H1 (cell line): Measurements from ENCODE around the gene TMIGD1. TPM values are rescaled to one million over a fixed set of nuclear protein-coding genes. Genes with fewer than 3 reads are reported as not detected.

ENCODE experiments used
- CTCF ChIA-PET: fragments of 300-600 bp; sonication (Branson Sonifier 250); formaldehyde crosslinking; loops from one replicate; lab custom pipeline; 2021; ENCODE audit not compliant: partially characterized antibody; lab: Charles Lee
- POLR2A ChIA-PET: fragments of 300-600 bp; sonication (Branson Sonifier 250); formaldehyde crosslinking; loops from one replicate; lab custom pipeline; 2021; ENCODE audit warnings: inconsistent platforms; ENCODE audit not compliant: partially characterized antibody; lab: Charles Lee
- DNase-seq, 2 experiments: peaks; one replicate each; pipeline versions ENCODE4 v3.0.0 to v3.0.0-alpha.2; 2010 to 2022; ENCODE audit warnings: low spot score in 2 of 2, low read depth in 1 of 2, mixed read lengths in 1 of 2
- FAIRE-seq: peaks from 2 replicates; lab custom pipeline; 2011; peaks lifted over from hg19 to GRCh38; lab: Jason Lieb, UNC
- H2AFZ ChIP-seq: 2 replicates; pipeline ENCODE4 v1.8.1; 2012; ENCODE audit warnings: low read length, inconsistent platforms
- H2AK5ac ChIP-seq: 2 replicates; pipeline ENCODE4 v1.6.1; 2013; ENCODE audit warnings: low read depth, low read length
- H2BK120ac ChIP-seq: replicated peaks from 2 replicates; pipeline ENCODE3; 2013; ENCODE audit warnings: low read depth, low read length, inconsistent platforms
- H2BK12ac ChIP-seq: 2 replicates; pipeline ENCODE4 v1.6.1; 2013; ENCODE audit warnings: low read depth, low read length
- H2BK15ac ChIP-seq: 2 replicates; pipeline ENCODE4 v1.6.1; 2013; ENCODE audit warnings: low read length
- H2BK20ac ChIP-seq: 2 replicates; pipeline ENCODE4 v1.6.1; 2013; ENCODE audit warnings: low read length
- H2BK5ac ChIP-seq: 2 replicates; pipeline ENCODE4 v1.6.1; 2013; ENCODE audit warnings: low read depth, low read length
- H3K14ac ChIP-seq: 2 replicates; pipeline ENCODE4 v1.6.1; 2013; ENCODE audit warnings: inconsistent platforms; ENCODE audit not compliant: insufficient read length
- H3K18ac ChIP-seq: 2 replicates; pipeline ENCODE4 v1.6.1; 2013; ENCODE audit warnings: low read length; ENCODE audit errors: extremely low read depth
- H3K23ac ChIP-seq: 2 replicates; pipeline ENCODE4 v1.6.1; 2013; ENCODE audit warnings: inconsistent platforms; ENCODE audit not compliant: insufficient read length
- H3K23me2 ChIP-seq: 2 replicates; pipeline ENCODE4 v1.6.1; 2013; ENCODE audit warnings: low read depth, low read length
- H3K27ac ChIP-seq: 2 replicates; pipeline ENCODE4 v1.6.1; 2011; ENCODE audit warnings: low read depth, low read length, inconsistent platforms
- H3K27me3 ChIP-seq, 4 experiments: replicated peaks in 1 of 4; 1 replicate in 1 of 4; 2 replicates in 3 of 4; pipeline versions ENCODE4 v1.6.1 to v1.8.1; 2011 to 2013; ENCODE audit warnings: low read length in 3 of 4, mild to moderate bottlenecking in 3 of 4, inconsistent platforms in 2 of 4, mixed read lengths in 2 of 4, moderate library complexity in 1 of 4; ENCODE audit not compliant: control insufficient read depth in 3 of 4, insufficient read depth in 3 of 4; ENCODE audit errors: extremely low read depth in 1 of 4
- H3K36me3 ChIP-seq, 4 experiments: 2 replicates each; pipeline versions ENCODE4 v1.6.1 to v1.8.1; 2011 to 2013; ENCODE audit warnings: mild to moderate bottlenecking in 4 of 4, low read length in 3 of 4, moderate library complexity in 2 of 4, control low read depth in 1 of 4, inconsistent platforms in 1 of 4; ENCODE audit not compliant: insufficient read depth in 4 of 4, control insufficient read depth in 2 of 4
- H3K4ac ChIP-seq: replicated peaks from 2 replicates; pipeline ENCODE3; 2013; ENCODE audit warnings: low read length, low read depth, mixed read lengths, inconsistent platforms; ENCODE audit not compliant: insufficient read length
- H3K4me1 ChIP-seq, 4 experiments: replicated peaks in 1 of 4; 1 replicate in 1 of 4; 2 replicates in 3 of 4; pipeline versions ENCODE4 v1.6.1 to v1.8.1; 2011 to 2013; ENCODE audit warnings: low read length in 3 of 4, inconsistent platforms in 2 of 4, mixed read lengths in 1 of 4; ENCODE audit not compliant: insufficient read depth in 4 of 4, control insufficient read depth in 3 of 4
- H3K4me2 ChIP-seq, 2 experiments: 2 replicates each; pipeline versions ENCODE4 v1.6.1 to v1.8.1; 2011 to 2013; ENCODE audit warnings: low read depth in 2 of 2, low read length in 2 of 2, control low read depth in 1 of 2, inconsistent platforms in 1 of 2, mild to moderate bottlenecking in 1 of 2; ENCODE audit not compliant: insufficient read depth in 1 of 2
- H3K4me3 ChIP-seq, 4 experiments: fragments of 200-600, 300-600 bp in 1 of 4; sonication (generic), shearing (Covaris generic), sonication (Bioruptor Twin) in 1 of 4; 2 replicates each; pipeline versions ENCODE4 v1.5.1 to v1.8.1; 2011 to 2016; ENCODE audit warnings: low read length in 4 of 4, low read depth in 3 of 4, control low read depth in 2 of 4, inconsistent platforms in 2 of 4, mild to moderate bottlenecking in 2 of 4, mixed read lengths in 1 of 4, moderate library complexity in 1 of 4; ENCODE audit not compliant: insufficient read depth in 2 of 4; ENCODE audit errors: extremely low read depth in 1 of 4
- H3K56ac ChIP-seq: replicated peaks from 2 replicates; pipeline ENCODE3; 2013; ENCODE audit warnings: low read depth, mild to moderate bottlenecking, mixed read lengths, low read length, inconsistent platforms; ENCODE audit not compliant: insufficient read length
- H3K79me1 ChIP-seq: 2 replicates; pipeline ENCODE4 v1.6.1; 2013; ENCODE audit warnings: low read depth, low read length, control low read depth
- H3K79me2 ChIP-seq, 2 experiments: 2 replicates each; pipeline versions ENCODE4 v1.6.1 to v1.8.1; 2012 to 2013; ENCODE audit warnings: low read length in 2 of 2, mild to moderate bottlenecking in 2 of 2, inconsistent platforms in 1 of 2; ENCODE audit not compliant: insufficient read depth in 2 of 2, control insufficient read depth in 1 of 2
- H3K9ac ChIP-seq, 4 experiments: replicated peaks in 1 of 4; 1 replicate in 1 of 4; 2 replicates in 3 of 4; pipeline versions ENCODE4 v1.6.1 to v1.8.1; 2011 to 2013; ENCODE audit warnings: low read depth in 3 of 4, low read length in 3 of 4, control low read depth in 2 of 4, mild to moderate bottlenecking in 2 of 4, moderate library complexity in 2 of 4, inconsistent platforms in 1 of 4; ENCODE audit errors: extremely low read depth in 1 of 4
- H3K9me3 ChIP-seq, 2 experiments: 2 replicates each; pipeline versions ENCODE4 v1.6.1 to v1.8.1; 2012 to 2013; ENCODE audit warnings: mild to moderate bottlenecking in 2 of 2, moderate library complexity in 2 of 2, control low read depth in 1 of 2, inconsistent platforms in 1 of 2, low read depth in 1 of 2, low read length in 1 of 2, mixed read lengths in 1 of 2; ENCODE audit not compliant: insufficient read depth in 2 of 2
- H4K20me1 ChIP-seq, 2 experiments: replicated peaks in 1 of 2; 2 replicates each; pipeline versions ENCODE3 to v1.8.1; 2011 to 2013; ENCODE audit warnings: inconsistent platforms in 2 of 2, low read length in 2 of 2, mild to moderate bottlenecking in 1 of 2; ENCODE audit not compliant: insufficient read depth in 2 of 2, control insufficient read depth in 1 of 2
- H4K5ac ChIP-seq: 2 replicates; pipeline ENCODE4 v1.6.1; 2013; ENCODE audit warnings: low read length, low read depth, mixed read lengths, inconsistent platforms; ENCODE audit not compliant: insufficient read length
- H4K8ac ChIP-seq: 2 replicates; pipeline ENCODE4 v1.8.0; 2013; ENCODE audit warnings: mild to moderate bottlenecking, moderate library complexity, low read length, inconsistent platforms; ENCODE audit not compliant: insufficient read depth; ENCODE audit errors: extremely low read depth
- H4K91ac ChIP-seq: replicated peaks from 2 replicates; pipeline ENCODE3; 2013; ENCODE audit warnings: low read length, mixed read lengths, inconsistent platforms; ENCODE audit not compliant: insufficient read length
- CHD2 ChIP-seq: IDR thresholded peaks from 2 replicates; pipeline ENCODE4 v1.6.1; 2012; ENCODE audit warnings: low read length, improper control_type of control experiment
- EGR1 ChIP-seq: IDR thresholded peaks from 2 replicates; pipeline ENCODE4 v1.6.1; 2011; ENCODE audit warnings: low read depth, low read length, borderline replicate concordance
- GTF2F1 ChIP-seq: IDR thresholded peaks from 2 replicates; pipeline ENCODE4 v1.6.1; 2012; ENCODE audit warnings: low read depth, low read length, improper control_type of control experiment, borderline replicate concordance
- KDM5A ChIP-seq: fragments of 200-600 bp; IDR thresholded peaks from 2 replicates; pipeline ENCODE4 v1.7.1; 2012; ENCODE audit warnings: mild to moderate bottlenecking, low read length, inconsistent platforms, mixed read lengths
- POLR2A ChIP-seq, 2 experiments: IDR thresholded peaks; 1 replicate in 1 of 2; 2 replicates in 1 of 2; pipeline ENCODE4 v1.6.1; 2011; ENCODE audit warnings: low read depth in 2 of 2, low read length in 2 of 2, mild to moderate bottlenecking in 2 of 2; ENCODE audit errors: control extremely low read depth in 1 of 2
- SP1 ChIP-seq: IDR thresholded peaks from 2 replicates; pipeline ENCODE4 v1.6.1; 2011; ENCODE audit warnings: low read depth, low read length
- YY1 ChIP-seq: IDR thresholded peaks from 2 replicates; pipeline ENCODE4 v1.6.1; 2011; ENCODE audit warnings: low read depth, mild to moderate bottlenecking, low read length
- WGBS, 2 experiments: shearing (Covaris generic) in 1 of 2; methylation state at CpG; one replicate each; pipeline versions ENCODE4 v1.1.6 to v1.1.7; 2013 to 2015; ENCODE audit warnings: low lambda C conversion rate in 2 of 2, mixed read lengths in 2 of 2, inconsistent platforms in 1 of 2, low coverage in 1 of 2, missing lambda C conversion rate in 1 of 2; ENCODE audit not compliant: insufficient replicate concordance in 2 of 2, insufficient coverage in 1 of 2, insufficient read length in 1 of 2; ENCODE audit errors: extremely low coverage in 1 of 2, missing lambda C conversion rate in 1 of 2; 5-methylcytosine and 5-hydroxymethylcytosine counted together
- polyA plus RNA-seq, 7 experiments: library from polyadenylated mRNA; depleted of rRNA in 3 of 7; stranded (reverse) in 5 of 7; unstranded in 2 of 7; fragments of >200 nt in 5 of 7; fragments of 200-250 nt in 2 of 7; gene quantifications; 1 replicate in 5 of 7; 2 replicates in 1 of 7; 4 replicates in 1 of 7; pipeline versions ENCODE4 v1.2.1 to v1.2.3, GENCODE V29; 2011 to 2013; ENCODE audit warnings: missing spikeins in 2 of 7, mixed read lengths in 2 of 7
- total RNA-seq: library from RNA; stranded (reverse); fragmentation: NEBNext Ultra II Directional; extraction: Animal tissue kit (Norgen Biotek cat#: 25700); gene quantifications from 2 replicates; pipeline ENCODE4 v1.2.1, GENCODE V29; 2021

TMIGD1 gene
- total and polyA plus RNA-seq, 2 of the 8 experiments (the other 6 are each of a cell fraction or from before 2014, with no cell fraction given) = not detected

DNA sequence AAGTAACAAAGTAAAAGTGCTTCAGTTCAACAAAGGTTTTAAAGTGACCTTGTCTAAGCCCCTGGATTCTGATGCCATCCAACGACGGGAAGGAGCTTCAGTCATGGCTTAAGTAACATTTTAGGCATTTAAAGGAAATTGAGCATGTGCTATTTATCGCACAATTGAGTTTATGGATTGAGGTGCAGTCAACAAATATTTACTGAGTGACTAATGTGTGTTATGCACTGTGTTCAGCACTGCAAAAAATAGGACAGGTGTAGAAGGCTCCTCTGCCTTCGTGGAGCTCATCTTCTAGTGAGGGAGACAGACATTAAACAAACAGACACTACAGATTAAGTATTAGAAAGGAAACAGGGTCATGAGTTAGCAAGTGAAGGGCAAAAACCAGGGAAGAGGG is 12.5 kb downstream of the TMIGD1 start:
- no peak overlapping the region for H3K56ac ChIP-seq
- H4K91ac ChIP-seq = no peak overlapping the region
- H3K79me1 ChIP-seq = no peaks in the 10 kb centered on the region
- TF ChIP-seq SP1 (no peak), EGR1 (no peak), CHD2 (no peak), GTF2F1 (no peak), KDM5A (no peak), POLR2A (IDR thresholded peaks at IDR 0.05; ENCODE audit: control extremely low read depth in 1 of 2, low read depth in 2 of 2, low read length in 2 of 2) (no peak), YY1 (no peak)
- no peak overlapping the region for H2BK20ac ChIP-seq
- no peaks in the 10 kb centered on the region for H3K23me2 ChIP-seq
- no peak overlapping the region for H3K4ac ChIP-seq
- no peak overlapping the region for H2BK15ac ChIP-seq
- no peak overlapping the region for H2BK5ac ChIP-seq
- DNase-seq (no peak), FAIRE-seq (no peak)
- H4K5ac ChIP-seq = no peak overlapping the region
- no peaks in the 10 kb centered on the region for H3K4me1 ChIP-seq
- no peaks in the 10 kb centered on the region for H3K9me3 ChIP-seq
- no peak overlapping the region for H2BK120ac ChIP-seq
- H3K4me3 ChIP-seq = no peak overlapping the region
- no peak overlapping the region for H3K4me2 ChIP-seq
- H4K8ac ChIP-seq = no peak overlapping the region
- CTCF ChIA-PET = interaction anchor here (0.7 to 1.3 kb wide), 2 partner anchors 10 to 822 kb away, joined by 3 read pairs; no protein-coding TSS in a partner anchor
- H3K9ac ChIP-seq = no peak overlapping the region
- H2BK12ac ChIP-seq = no peak overlapping the region
- H3K27me3 ChIP-seq = no peaks in the 10 kb centered on the region
- H3K27ac ChIP-seq = no peak overlapping the region
- no peaks in the 10 kb centered on the region for H3K36me3 ChIP-seq
- H2AFZ ChIP-seq = no peak overlapping the region
- POLR2A ChIA-PET = no interaction called here
- no peak overlapping the region for H3K23ac ChIP-seq
- H3K18ac ChIP-seq = no peak overlapping the region
- no peaks in the 10 kb centered on the region for H4K20me1 ChIP-seq
- no peaks in the 10 kb centered on the region for H3K79me2 ChIP-seq
- no peak overlapping the region for H3K14ac ChIP-seq
- WGBS, 2 experiments = 82% methylated on average over 4 of the region's 4 CpGs; no CpG with 5 or more reads in 1 of the 2 experiments
- H2AK5ac ChIP-seq = no peak overlapping the region
